ENCODE results near the gene PABPN1L. TPM values are rescaled to one million over a fixed set of nuclear protein-coding genes. Genes with fewer than 3 reads are reported as not detected.

PABPN1L gene
- total and polyA plus RNA-seq, 9 of the 15 experiments (the other 6 are each of a cell fraction or from before 2014, with no cell fraction given): 0.11 to 0.32 TPM; not detected in 7

DNA sequence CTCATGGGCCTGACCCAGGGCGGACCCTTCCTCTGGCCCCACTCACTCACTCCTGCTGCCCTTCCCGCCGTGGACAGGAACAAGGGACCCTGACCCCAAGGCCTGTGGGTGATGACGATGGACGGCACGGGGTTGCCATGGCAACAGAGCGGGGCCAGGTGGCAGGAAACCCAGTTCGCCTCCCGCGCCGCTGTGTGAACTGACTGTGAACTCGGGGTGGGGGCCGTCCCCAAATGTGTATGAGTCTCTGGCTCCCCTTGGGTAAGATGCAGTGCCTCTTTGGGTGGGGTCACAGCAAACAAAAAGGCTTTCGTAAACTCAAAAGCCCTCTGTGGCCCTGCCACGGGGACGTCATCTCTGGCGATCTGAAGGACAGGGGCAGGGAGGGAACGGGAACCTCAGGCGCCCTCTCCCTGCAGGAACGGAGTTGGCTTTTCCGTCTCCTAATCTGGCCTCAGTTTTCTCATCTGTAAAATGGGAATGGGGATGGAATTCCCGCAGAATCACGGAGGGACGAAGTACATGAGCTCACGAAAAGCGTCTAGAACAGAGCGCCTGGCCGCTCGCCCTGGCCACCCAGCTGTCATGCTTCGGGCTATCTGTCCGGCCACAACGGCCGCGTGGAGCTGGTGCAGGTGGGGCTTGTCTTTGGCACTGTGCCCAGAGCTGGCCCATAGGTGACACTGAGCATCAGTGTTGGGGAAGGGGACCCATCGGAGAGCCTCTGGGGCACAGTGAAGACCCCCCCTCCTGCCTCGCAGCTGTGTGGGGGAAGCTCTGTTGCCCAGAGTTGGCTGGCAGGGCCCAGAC lies 44.9 kb upstream of the PABPN1L start (continued):
- TF ChIP-seq, protein P1, sequence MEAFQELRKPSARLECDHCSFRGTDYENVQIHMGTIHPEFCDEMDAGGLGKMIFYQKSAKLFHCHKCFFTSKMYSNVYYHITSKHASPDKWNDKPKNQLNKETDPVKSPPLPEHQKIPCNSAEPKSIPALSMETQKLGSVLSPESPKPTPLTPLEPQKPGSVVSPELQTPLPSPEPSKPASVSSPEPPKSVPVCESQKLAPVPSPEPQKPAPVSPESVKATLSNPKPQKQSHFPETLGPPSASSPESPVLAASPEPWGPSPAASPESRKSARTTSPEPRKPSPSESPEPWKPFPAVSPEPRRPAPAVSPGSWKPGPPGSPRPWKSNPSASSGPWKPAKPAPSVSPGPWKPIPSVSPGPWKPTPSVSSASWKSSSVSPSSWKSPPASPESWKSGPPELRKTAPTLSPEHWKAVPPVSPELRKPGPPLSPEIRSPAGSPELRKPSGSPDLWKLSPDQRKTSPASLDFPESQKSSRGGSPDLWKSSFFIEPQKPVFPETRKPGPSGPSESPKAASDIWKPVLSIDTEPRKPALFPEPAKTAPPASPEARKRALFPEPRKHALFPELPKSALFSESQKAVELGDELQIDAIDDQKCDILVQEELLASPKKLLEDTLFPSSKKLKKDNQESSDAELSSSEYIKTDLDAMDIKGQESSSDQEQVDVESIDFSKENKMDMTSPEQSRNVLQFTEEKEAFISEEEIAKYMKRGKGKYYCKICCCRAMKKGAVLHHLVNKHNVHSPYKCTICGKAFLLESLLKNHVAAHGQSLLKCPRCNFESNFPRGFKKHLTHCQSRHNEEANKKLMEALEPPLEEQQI (IDR thresholded peaks at IDR 0.05): no peak
- TF ChIP-seq, protein P2, sequence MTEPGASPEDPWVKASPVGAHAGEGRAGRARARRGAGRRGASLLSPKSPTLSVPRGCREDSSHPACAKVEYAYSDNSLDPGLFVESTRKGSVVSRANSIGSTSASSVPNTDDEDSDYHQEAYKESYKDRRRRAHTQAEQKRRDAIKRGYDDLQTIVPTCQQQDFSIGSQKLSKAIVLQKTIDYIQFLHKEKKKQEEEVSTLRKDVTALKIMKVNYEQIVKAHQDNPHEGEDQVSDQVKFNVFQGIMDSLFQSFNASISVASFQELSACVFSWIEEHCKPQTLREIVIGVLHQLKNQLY (CRISPR knock-in tag; conservative IDR thresholded peaks at IDR 0.05): no peak
- TF ChIP-seq, protein P3, sequence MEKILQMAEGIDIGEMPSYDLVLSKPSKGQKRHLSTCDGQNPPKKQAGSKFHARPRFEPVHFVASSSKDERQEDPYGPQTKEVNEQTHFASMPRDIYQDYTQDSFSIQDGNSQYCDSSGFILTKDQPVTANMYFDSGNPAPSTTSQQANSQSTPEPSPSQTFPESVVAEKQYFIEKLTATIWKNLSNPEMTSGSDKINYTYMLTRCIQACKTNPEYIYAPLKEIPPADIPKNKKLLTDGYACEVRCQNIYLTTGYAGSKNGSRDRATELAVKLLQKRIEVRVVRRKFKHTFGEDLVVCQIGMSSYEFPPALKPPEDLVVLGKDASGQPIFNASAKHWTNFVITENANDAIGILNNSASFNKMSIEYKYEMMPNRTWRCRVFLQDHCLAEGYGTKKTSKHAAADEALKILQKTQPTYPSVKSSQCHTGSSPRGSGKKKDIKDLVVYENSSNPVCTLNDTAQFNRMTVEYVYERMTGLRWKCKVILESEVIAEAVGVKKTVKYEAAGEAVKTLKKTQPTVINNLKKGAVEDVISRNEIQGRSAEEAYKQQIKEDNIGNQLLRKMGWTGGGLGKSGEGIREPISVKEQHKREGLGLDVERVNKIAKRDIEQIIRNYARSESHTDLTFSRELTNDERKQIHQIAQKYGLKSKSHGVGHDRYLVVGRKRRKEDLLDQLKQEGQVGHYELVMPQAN (IDR thresholded peaks at IDR 0.05; ENCODE audit: borderline replicate concordance): no peak
- peak; percentile 85 for TF ChIP-seq NFIC (IDR thresholded peaks at IDR 0.05)
- no peak for TF ChIP-seq ZNF785 (CRISPR knock-in tag; IDR thresholded peaks at IDR 0.05)
- TF ChIP-seq POLR2G (IDR thresholded peaks at IDR 0.05; ENCODE audit: low read depth, low read length): peak; percentile 52
- peak; percentile 77; the same call in 1 of the 2 replicates for TF ChIP-seq SMARCA5 (IDR thresholded peaks at IDR 0.05)
- TF ChIP-seq FUS (optimal IDR thresholded peaks at IDR 0.05; ENCODE audit: low read depth, low read length): no peak
- TF ChIP-seq, protein P4, sequence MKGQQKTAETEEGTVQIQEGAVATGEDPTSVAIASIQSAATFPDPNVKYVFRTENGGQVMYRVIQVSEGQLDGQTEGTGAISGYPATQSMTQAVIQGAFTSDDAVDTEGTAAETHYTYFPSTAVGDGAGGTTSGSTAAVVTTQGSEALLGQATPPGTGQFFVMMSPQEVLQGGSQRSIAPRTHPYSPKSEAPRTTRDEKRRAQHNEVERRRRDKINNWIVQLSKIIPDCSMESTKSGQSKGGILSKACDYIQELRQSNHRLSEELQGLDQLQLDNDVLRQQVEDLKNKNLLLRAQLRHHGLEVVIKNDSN (CRISPR knock-in tag; IDR thresholded peaks at IDR 0.05): no peak
- no peak for TF ChIP-seq MXI1 (IDR thresholded peaks at IDR 0.05; ENCODE audit: low read depth, low read length)
- peak; percentile 1 for TF ChIP-seq ZNF146 (CRISPR knock-in tag; IDR thresholded peaks at IDR 0.05; ENCODE audit: unreplicated experiment)
- 0 out of 2 replicates have a peak, but pooled peaks have one; percentile 74 for TF ChIP-seq PTBP1 (IDR thresholded peaks at IDR 0.05; ENCODE audit: low read depth, low read length)

Data from K562 (cell line).